Activated CD4-positive, alpha-beta T cell treated with anti-CD3 and anti-CD28 coated beads, Interleukin-2, amount 50 U/mL, for 24 hours (primary cell): ENCODE measurements around the gene KCNMB1.

Source experiments
- DNase-seq, 2 donors: peaks; one replicate each; pipeline ENCODE4 v3.0.0-alpha.2; 2020; ENCODE audit warnings: low read depth in 1 of 2, low spot score in 1 of 2

Gene KCNMB1

DNA sequence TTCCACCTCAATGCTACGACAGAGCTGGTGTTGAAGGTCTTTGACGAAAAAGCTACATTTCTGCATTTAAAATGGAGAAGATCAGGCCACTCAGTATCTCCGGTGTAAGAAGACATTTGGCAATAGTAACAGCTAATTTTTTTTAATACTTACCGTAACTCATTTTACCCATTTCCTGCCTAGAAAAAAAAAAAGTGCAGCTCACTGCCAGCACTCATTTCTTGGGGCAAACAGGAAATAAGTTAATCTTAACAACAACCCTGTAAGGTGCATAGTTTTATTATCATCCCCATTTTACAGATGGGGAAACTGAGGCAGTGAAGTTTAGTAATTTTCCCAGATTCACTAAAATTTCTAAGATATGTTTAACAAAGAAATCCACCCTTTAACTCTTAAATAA is 27.4 kb upstream of the KCNMB1 start:
- DNase-seq, result no peak

DNA sequence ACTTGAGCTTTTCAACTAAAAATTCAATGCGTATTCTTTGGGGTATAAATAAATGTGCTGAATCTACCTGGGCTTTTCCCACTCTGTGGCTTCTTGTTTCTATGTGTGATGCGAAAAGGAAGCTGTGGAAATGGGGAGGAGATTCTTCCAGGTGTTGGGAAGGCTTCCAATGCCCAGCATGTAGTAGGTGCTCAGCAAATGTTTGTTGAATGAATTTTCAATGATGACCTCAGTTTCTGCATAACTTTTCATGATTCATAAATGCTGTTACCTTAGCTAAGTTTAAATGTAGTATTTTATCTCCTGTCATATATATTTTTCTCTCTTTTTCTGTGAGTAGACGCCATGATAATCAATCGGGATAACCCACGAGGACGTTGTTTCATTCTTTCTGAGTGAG is 25.6 kb upstream of the KCNMB1 start:
- no peak for DNase-seq

DNA sequence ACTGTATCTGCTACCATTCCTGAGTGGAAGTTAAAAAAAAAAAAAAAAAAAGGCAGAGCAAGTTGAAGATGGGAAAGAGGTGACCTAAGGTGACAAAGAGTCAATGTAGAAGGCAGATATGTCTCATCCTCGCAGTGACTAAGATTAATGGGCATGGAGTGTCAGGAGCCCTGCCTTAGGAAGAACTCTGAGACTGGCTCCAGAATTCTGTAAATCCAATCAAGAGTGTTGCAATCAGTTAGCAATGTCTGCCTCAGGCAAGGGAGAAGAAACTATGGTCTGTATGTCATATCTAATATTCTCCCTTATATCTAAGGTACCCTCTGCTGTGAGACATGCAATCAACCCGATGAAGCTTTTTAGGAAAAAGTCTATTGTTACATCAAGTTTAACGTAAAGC is 24.7 kb upstream of the KCNMB1 start:
- no peak for DNase-seq

DNA sequence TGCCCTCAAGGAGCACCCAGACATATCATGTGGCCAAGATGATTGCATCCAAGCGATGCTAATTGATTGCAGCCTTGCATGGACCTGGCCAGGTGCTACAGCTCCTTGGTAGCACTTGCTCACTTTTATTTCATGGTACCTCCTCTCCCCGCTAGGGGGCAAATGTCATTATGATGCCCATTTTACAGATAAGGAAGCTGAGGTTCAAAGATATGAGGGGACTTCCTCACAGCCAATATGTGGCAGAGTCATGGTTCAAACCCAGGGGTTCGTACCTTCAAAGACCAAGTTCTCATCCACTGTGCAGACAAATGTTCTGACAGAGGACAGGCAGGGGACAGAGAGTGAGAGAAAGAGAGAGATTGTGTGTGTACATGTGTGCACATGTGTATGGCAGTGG is 21.9 kb upstream of the KCNMB1 start:
- no peak for DNase-seq

DNA sequence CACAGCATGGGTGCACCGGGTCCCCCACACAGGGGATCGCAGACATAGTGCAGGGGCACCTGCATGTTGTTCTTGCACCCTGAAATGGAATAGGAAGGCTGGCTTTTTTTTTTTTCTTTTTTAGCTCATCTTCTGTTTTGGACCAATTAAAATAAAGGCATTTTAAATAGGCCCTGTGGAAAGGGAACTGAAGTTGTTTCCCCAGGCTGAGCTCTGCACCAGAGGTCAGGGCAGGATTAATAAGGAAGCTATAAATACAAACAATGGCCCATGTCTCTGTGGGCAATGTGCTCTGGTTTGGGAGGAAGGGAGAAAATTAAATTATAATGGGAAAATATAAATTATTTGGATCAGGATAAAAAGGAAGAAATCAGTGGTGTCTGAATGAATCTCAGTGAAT is 21.2 kb upstream of the KCNMB1 start:
- no peak for DNase-seq

DNA sequence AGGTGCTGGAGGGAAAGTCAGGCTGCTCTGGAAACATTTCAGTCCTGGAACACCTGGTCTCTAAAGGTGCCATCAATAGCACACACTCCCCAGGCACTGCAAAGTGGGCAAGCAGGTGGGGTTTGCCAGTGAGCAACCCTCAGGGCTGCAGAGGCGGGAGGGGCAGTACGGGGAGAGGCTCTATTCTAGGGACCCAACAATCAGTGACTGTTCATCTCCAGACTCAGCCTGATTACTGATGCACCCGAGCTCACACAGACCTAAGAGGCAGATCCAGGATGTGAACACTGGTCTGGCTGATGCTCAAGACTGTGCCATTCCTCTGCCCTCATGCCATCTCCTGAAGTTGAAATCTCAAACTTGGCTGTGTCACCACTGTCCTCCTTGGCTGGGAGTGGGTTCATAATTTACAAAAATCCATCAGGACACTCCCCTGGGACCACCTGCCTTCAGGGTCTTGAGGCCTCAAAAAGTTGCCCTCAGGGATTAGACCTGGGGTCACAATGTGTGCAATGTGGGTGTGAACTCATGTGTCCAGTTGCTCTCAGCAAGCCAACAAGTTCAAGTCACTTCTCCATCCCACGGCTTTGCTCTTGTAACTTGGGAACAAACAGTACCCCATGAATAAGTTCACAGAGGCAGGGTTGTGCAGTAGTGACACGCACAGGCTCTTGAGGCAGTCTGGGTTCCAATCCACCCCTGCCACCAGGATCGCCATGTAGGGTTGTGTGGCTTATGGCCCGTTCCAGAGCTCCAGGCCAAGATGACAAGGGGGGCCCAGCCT is 19.9 kb upstream of the KCNMB1 start:
- no peak for DNase-seq

DNA sequence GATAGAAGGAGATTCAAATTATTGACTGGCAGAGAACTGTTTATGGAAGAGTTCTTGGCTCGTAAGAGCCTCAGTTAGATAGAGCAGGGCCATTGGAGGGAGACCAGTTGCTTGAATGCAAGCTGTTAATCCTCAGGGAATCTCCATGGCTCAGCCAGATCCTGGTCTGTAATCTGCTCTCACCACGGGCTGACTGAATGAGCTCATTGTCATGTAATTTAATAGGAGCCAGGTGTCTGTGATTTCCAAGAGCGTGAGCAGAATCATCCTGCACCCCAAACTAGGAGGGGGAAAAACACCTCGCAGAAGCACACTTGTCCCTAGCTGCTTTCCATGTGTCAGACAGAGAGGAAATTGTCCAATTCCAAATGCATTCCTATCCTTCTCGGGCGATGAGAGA is 19.1 kb upstream of the KCNMB1 start:
- no peak for DNase-seq

DNA sequence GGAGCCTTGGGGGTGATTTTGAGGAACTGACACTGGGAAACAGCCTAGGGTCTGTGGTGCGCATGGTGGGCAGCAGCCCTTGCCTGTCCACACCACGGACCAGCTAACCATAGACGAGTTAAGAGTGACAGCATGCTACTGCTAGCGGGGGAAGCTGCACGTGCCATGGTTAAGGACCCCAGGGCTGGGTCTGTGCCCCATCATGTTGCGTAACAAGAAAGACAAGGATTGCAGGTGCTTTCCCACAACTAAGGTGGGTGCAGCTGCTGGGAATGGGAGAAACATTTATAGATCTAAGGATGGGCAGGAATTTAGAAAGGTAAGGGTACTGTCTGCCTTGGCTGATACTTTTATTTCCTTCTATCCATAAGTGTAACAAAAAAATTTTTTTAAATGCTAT is 17.9 kb upstream of the KCNMB1 start:
- no peak for DNase-seq

DNA sequence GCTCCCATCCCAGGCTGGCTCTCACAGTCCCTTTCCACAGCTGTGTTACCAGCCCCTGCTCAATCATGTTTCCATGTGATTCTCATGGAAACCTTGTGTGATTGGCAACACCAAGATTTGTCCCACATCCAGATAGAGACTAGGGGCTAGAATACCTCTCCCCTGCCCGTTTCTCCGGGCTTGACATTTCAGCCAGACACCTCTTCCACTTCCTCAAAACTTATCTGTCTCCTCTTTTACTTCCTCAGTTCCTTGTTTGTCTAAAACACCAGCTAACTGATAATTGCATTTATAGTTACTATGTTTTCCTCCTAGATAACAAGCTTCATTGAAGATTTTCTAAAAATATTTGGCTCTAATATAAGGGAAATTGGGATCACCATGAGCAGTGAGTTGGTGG is 16.6 kb upstream of the KCNMB1 start:
- DNase-seq, result no peak

DNA sequence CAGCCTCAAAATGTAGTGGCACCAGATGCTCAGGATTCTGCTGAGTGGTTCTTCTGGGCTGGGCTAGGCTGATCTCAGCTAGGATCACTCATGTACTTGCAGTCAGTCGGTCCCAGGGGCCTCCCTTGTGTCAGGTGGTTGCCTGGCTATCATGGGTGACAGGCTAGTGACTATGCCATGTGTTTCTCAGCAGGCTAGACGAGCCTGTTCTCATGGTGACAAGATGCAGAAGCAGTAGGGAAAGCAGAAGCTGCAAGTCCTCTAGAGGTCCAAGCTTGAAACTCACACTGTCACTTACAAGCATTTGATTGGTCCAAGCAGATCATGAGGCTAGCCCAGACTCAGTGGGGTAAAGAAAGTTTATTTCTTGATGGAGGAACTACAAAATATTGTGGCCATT is 15.2 kb upstream of the KCNMB1 start:
- no peak for DNase-seq

DNA sequence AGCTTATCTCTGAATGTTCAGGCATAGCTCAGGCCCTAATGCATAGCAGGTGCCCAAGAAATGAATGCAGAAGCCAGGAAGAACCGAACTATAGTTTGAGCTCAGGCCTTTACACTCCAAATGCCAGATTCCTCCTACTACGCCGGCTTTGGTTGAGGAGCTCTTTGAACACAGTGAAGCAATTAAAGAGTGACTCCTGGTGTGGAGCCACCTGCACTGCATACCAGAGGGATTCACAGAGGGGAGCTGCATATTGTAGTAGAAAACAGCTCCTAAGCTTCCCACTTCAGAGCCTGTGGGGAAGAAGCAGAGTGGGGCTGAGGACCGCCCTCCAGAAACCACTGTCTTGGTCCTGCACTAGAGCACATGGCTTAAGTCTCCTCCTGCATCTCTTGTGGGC is 14.5 kb upstream of the KCNMB1 start:
- DNase-seq, result no peak

DNA sequence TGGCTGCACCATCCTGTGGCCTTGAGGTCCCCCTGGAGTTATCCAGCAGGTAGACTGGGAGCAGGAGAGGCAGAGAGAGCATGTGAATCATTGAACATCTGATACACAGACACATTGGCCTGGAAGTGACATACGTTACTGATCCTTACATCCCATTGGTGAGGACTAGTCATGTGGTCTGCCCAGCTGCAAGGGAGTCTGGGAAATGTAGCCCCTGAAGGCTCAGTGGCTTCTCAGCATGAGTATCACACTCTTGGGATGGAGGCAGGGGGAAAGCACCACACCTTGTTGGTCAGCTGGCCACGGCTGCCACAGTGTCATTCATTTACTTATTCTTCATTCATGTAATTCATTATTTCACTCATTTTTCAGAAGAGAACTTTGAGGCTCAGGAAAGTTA is 13.3 kb upstream of the KCNMB1 start:
- DNase-seq, result no peak

DNA sequence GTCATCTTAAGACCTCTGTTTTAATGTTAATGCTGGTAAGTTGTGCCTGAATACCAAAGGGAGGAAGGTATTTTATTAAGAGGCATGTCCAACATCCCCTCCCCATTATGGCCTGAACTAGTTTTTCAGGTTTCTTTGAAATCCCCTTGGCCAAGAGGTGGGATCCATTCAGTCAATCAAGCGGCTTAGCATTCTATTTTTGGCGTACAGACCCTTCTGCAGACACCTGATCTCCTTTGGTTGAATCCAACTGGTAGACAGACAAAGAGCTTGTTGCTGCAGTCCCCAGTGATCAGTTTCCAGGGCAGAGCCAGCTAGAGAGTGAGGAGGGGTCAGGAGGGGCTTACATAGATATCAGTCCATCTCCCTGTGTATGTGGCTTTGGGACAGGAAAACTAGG is 7.9 kb upstream of the KCNMB1 start:
- DNase-seq, result no peak

DNA sequence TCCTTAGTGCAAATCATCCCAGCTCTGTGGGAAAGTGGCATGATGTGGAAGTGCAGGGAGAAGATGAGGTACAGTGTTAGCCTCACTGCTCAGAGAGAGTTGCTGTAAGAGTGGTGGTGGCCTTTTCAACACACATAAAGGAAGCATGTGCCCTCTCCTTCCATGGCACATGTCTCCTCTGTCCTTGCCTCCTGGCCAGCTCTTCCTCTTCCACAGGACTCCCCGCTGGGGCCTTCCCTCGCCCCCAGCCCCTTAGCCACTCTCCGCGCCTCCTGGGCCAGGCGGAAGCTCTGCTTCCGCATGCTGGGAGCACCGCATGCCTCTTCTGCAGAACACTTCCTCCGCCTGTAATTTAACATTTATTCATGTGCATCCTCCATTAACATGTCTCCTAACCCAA is 4.8 kb upstream of the KCNMB1 start:
- no peak for DNase-seq

DNA sequence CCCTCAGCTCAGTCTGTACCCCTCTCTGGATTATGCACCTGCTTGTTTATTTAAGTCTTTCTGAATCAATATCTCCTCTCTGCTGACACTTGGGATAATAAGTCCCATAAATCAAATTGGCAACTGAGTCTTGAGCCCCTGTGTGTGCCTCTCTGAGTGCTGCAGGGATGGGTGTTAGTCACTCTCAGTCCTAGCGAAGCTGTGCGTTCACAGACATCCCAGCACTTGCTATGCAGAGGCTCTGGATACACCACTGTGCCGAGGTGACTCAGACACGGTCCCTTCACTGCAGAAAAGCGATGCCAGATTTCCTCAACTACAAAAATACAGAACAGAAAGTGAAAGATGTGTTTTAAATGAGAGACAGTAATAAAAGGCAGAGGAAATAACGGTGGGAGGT is 4.1 kb upstream of the KCNMB1 start:
- peak; percentile 3 to 35 for DNase-seq

DNA sequence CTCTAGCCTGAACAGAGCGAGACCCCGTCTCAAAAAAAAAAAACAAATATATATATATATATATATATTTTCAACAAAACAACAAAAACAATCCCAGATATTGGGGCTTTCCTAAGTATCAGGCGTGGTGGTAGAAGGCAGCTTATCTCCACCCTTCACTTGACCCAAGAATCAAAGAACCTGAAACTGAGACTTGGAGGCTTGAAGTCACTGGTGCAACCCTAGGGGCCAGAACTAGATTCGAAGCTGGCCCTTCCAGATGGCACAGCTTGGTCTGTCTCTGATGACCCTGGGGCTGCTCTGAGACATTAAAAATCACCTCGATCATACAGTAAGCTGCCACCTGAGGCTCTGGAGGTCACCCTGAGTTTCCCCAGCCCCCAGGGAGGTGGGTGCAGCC is 1.3 kb upstream of the KCNMB1 start:
- DNase-seq, result no peak

DNA sequence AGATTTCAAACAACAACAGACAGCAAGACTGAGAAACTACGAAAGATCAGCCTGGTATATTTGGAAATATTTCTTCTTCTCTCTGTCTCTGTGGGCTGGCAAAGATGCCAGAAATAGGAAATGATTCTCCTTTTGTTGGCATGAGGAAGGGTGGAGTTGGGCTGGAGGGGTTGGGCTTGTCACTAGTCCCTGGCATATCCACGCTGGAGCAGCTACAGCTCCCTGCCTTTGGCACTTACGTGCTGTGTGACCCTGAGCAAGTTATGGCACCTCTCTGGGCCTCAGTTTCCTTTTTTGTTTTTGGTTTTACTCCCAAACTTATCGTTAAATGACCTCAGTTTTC is 354 bp upstream of the KCNMB1 start:
- no peak for DNase-seq

DNA sequence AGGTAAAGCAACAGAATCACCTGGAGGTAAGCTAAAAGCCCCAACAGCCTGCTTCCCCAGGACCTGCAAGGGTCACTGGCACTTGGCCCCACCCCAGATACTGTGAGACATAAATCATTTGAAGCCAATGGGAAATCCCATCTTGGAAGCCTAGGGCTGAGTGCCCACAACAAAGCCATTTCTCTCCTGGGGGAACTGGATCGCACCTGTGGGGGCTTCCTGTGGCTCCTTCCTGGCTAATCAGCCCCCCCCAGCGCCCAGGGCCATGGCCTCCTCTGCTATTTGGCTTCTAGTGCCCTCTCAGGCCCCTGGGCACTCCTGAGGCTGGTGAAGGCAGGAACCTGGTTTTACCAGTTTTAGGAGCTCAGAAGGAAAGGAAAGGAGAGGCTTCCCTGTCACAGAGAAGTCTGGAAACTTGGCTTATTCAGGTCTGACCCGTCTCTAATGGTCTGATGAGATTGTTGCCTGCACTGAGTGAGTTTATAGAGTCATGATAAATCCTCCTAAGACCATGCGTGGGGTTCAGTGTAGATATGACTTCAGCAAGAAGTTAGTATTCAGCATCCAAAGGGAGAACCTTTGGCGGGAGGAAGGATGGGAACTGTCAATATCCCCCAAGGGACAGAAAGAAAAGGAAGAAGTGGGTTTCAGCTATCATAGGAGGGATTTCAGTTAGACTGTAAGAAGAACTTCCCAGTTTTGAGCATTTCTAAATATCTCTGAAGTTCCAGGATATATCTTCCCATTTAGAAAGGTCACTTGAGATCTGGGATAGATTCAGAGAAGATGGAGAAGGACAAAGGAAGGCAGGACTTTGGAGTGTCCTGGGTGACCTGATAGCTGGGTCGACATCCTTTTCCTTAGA is 1.2 kb downstream of the KCNMB1 start:
- no peak for DNase-seq

DNA sequence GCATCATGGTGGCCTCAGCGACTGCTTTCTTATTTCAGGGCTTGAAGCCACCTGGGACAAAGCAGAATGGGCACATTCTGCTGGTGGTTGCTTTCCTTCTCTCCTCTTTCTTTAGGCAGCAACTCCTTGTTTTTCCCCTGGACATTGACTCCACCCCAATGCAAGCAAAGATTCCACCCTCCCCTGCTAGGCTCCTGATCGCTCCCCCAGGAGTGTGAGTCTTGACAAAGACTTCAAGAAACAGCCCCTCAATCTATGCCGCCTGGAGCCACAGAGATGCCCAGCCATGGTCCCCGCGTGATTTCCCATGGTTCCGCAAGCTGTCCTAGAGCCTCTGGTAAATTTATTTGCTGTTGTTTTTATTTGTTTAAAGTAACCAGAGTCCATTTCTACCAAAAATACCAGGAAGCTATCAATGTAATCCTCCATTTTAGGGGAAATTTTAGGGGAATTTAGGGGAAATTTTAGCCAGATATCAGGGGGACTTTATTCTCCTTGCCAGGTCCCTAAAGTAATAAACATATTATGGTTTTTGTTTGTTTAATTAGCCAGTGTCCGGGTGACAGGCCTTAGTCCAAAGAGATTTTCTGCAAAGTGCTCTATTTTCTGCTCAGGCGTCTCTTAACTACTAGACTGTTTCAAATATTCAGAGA is 2.3 kb downstream of the KCNMB1 start:
- DNase-seq, result no peak

DNA sequence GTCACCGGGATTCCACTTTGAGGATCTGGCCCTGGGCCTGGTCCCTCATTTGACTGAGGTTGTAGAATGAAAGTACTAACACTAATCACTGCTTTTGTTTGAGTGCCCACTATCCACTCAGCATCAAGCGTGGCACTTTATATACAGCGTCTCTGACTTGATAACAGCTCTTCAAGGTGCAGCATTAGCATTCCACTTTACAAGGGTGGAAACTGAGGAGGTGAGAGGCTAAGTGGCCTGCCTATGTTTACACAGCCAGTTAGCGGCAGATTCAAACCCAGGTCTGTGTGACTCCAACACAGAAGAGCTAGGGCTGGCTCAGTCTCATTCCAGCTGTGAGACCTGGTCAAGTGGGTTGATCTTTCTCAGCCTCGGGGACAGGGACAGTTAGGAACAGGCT is 5.9 kb downstream of the KCNMB1 start:
- DNase-seq, result no peak

DNA sequence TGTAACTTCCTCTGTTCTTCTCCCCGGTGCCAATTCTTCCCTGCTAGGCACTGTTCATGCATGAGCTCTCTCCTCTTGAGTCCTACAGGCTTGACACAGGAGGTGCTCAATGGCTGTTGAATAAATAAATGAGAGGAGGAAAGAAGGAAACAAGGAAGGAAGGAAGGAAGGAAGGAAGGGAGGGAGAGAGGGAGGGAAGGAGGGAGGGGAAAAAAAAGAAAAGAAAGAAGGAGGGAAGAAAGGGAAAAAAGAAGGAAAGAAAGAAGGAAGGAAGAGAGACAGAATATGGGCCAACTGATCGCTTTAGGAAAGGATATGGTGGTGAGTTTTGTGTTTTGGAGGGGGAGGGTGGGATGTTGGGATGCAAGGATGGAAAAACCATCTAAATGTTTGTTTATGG is 6.4 kb downstream of the KCNMB1 start:
- DNase-seq, result no peak

DNA sequence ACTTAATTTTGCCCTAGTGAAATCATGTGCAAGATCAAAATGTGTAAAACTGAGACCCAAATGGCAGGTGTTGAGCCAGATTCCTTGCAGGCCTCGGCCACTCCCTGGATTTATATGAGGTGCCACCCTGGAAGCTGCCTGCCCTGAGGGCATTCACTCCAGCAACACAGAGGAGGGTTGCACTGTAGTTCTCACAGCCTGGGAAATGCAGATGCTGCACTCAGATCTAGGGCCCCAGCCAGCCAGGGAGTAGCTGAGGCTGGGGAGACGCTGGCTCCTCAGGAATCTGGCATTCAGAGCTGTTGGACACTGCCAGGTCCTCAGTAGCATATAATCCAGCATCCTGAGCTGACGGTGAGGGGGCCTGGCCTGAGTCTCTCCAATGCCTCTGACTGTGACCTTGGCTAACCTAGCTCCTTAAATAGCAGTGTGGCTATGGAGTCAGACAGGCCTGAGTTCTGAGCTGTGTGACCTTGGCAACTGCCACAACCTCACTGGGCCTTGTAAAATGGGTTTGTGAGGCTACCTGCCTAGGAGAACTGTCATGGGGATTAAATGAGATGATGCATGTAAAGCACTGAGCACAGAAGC is 8.7 kb downstream of the KCNMB1 start:
- DNase-seq, result no peak
